PC-3 (cell line): Measurements from ENCODE around the gene EYS. TPM values are rescaled to one million over a fixed set of nuclear protein-coding genes. Genes with fewer than 3 reads are reported as not detected.

Experiments used
- ATAC-seq: fragments of 200-7000 bp; cut with Tn5 transposase; 2 replicates; pipeline ENCODE4 v1.9.1; 2020; ENCODE audit warnings: mild to moderate bottlenecking, moderate library complexity
- BruUV-seq: library from RNA; stranded (reverse); fragments of 400-500 nt; replicated peaks from 2 replicates; lab custom pipeline; 2021; lab: Mats Ljungman, UMichigan
- CTCF ChIA-PET: fragments of 300-600 bp; sonication (Branson Sonifier 250); formaldehyde crosslinking; loops from one replicate; lab custom pipeline; 2022; ENCODE audit warnings: antibody characterized with exemption; lab: Charles Lee
- POLR2A ChIA-PET: fragments of 300-600 bp; sonication (Branson Sonifier 250); formaldehyde crosslinking; loops from one replicate; lab custom pipeline; 2022; ENCODE audit warnings: antibody characterized with exemption; ENCODE audit not compliant: unreplicated experiment; lab: Charles Lee
- DNase-seq: peaks from one replicate; pipeline ENCODE4 v3.0.0-alpha.2; 2015
- H2AFZ ChIP-seq: fragments of 300-600 bp; sonication (generic); 2 replicates; pipeline ENCODE4 v1.6.0; 2016; ENCODE audit warnings: antibody characterized with exemption, low read length
- H3F3A ChIP-seq: fragments of 300-600 bp; sonication (generic); one replicate; pipeline ENCODE4 v1.6.0; 2017; ENCODE audit warnings: antibody characterized with exemption, low read length, control low read depth, mild to moderate bottlenecking; ENCODE audit not compliant: unreplicated experiment
- H3K27ac ChIP-seq: fragments of 300-600 bp; sonication (generic); 2 replicates; pipeline ENCODE4 v1.5.1; 2016; ENCODE audit warnings: mild to moderate bottlenecking, low read length
- H3K27me3 ChIP-seq: fragments of 300-600 bp; sonication (generic); 2 replicates; pipeline ENCODE4 v1.6.1; 2016; ENCODE audit warnings: low read length, mixed read lengths
- H3K36me3 ChIP-seq: fragments of 300-600 bp; sonication (generic); 2 replicates; pipeline ENCODE4 v1.6.1; 2016; ENCODE audit warnings: low read depth, mixed run types, low read length, mixed read lengths
- H3K4me1 ChIP-seq: fragments of 300-600 bp; sonication (generic); 2 replicates; pipeline ENCODE4 v1.5.1; 2016; ENCODE audit warnings: low read length; ENCODE audit not compliant: insufficient read depth
- H3K4me2 ChIP-seq: fragments of 300-600 bp; sonication (generic); 2 replicates; pipeline ENCODE4 v1.6.0; 2016; ENCODE audit warnings: low read length
- H3K4me3 ChIP-seq: fragments of 300-600 bp; sonication (generic); 2 replicates; pipeline ENCODE4 v1.5.1; 2016; ENCODE audit warnings: mild to moderate bottlenecking, low read length, mixed read lengths
- H3K79me2 ChIP-seq: fragments of 300-600 bp; sonication (generic); 2 replicates; pipeline ENCODE4 v1.6.1; 2017; ENCODE audit warnings: low read length, mixed read lengths
- H3K9ac ChIP-seq: fragments of 300-600 bp; sonication (generic); 2 replicates; pipeline ENCODE4 v1.6.0; 2016; ENCODE audit warnings: mild to moderate bottlenecking, low read length
- H3K9me2 ChIP-seq: fragments of 300-600 bp; sonication (generic); replicated peaks from 2 replicates; pipeline ENCODE4 v1.6.1; 2016; ENCODE audit warnings: mixed run types, low read length, mixed read lengths
- H3K9me3 ChIP-seq: fragments of 300-600 bp; sonication (generic); 2 replicates; pipeline ENCODE4 v1.6.1; 2016; ENCODE audit warnings: low read length, mixed read lengths
- H4K20me1 ChIP-seq: fragments of 300-600 bp; sonication (generic); 2 replicates; pipeline ENCODE4 v1.6.1; 2016; ENCODE audit warnings: low read length, mixed read lengths
- CTCF ChIP-seq: fragments of 300-600 bp; sonication (generic); conservative IDR thresholded peaks from 2 replicates; pipeline ENCODE4 v1.5.1; 2017; ENCODE audit warnings: antibody characterized with exemption, low read depth, mild to moderate bottlenecking, low read length
- EZH2 ChIP-seq: fragments of 300-600 bp; sonication (generic); IDR thresholded peaks from one replicate; pipeline ENCODE4 v1.6.1; 2017; ENCODE audit warnings: antibody characterized with exemption, mild to moderate bottlenecking, low read length; ENCODE audit not compliant: unreplicated experiment
- EZH2phosphoT487 ChIP-seq: fragments of 300-600 bp; sonication (generic); IDR thresholded peaks from 2 replicates; pipeline ENCODE4 v1.6.1; 2018; ENCODE audit warnings: mild to moderate bottlenecking, antibody characterized with exemption, low read length, borderline replicate concordance
- intact Hi-C: fragments of 100-400 bp; cut with micrococcal nuclease; formaldehyde crosslinking; loops from 2 replicates; pipeline ENCODE4 v1.9.0; 2023
- total RNA-seq: library from RNA; depleted of rRNA; stranded (reverse); fragments of >200 nt; gene quantifications from 2 replicates; pipeline ENCODE4 v1.2.3, GENCODE V29; 2014

EYS gene
- total RNA-seq, 1 experiment from 2014 or later: 0.07 TPM

- Histone ChIP-seq H3K9me3 (no peaks in the 10 kb centered on the region), H3K4me3 (no peak overlapping the region), H3K79me2 (no peaks in the 10 kb centered on the region), H3F3A (no peaks in the 10 kb centered on the region), H3K9ac (no peak overlapping the region), H4K20me1 (no peaks in the 10 kb centered on the region), H3K27ac (no peak overlapping the region), H3K36me3 (no peaks in the 10 kb centered on the region), H3K9me2 (no peaks in the 10 kb centered on the region), H2AFZ (no peak overlapping the region), H3K4me2 (no peak overlapping the region), H3K27me3 (no peaks in the 10 kb centered on the region), H3K4me1 (no peaks in the 10 kb centered on the region)
- POLR2A ChIA-PET: no interaction called here
- intact Hi-C loops: no loop called here
- DNase-seq (no peak), ATAC-seq (no peak)
- BruUV-seq: no TSS peak
- CTCF ChIA-PET: no interaction called here
- TF ChIP-seq CTCF (no peak), EZH2 (no peak), EZH2phosphoT487 (no peak)
Observed at GRCh38 chr6:65709099-65709830, 2.2 kb upstream of the EYS start.

- no peak overlapping the region for H3K9ac ChIP-seq
- no peaks in the 10 kb centered on the region for H3K27me3 ChIP-seq
- CTCF ChIA-PET: no interaction called here
- no peaks in the 10 kb centered on the region for H3K79me2 ChIP-seq
- no peaks in the 10 kb centered on the region for H3K9me2 ChIP-seq
- no TSS peak for BruUV-seq
- no peak for DNase-seq
- ATAC-seq: peak; percentile 64
- H3K4me1 ChIP-seq: no peaks in the 10 kb centered on the region
- no peaks in the 10 kb centered on the region for H4K20me1 ChIP-seq
- H3F3A ChIP-seq: no peaks in the 10 kb centered on the region
- H3K4me3 ChIP-seq: no peak overlapping the region
- H2AFZ ChIP-seq: no peak overlapping the region
- intact Hi-C loops: no loop called here
- POLR2A ChIA-PET: no interaction called here
- TF ChIP-seq EZH2 (no peak), EZH2phosphoT487 (no peak), CTCF (no peak)
- no peaks in the 10 kb centered on the region for H3K36me3 ChIP-seq
- H3K9me3 ChIP-seq: no peaks in the 10 kb centered on the region
- H3K27ac ChIP-seq: no peak overlapping the region
- no peak overlapping the region for H3K4me2 ChIP-seq
Observed at GRCh38 chr6:65708162-65708561, 1.1 kb upstream of the EYS start.

- TF ChIP-seq CTCF (no peak), EZH2 (no peak), EZH2phosphoT487 (no peak)
- H3K4me3 ChIP-seq: no peak overlapping the region
- no peaks in the 10 kb centered on the region for H3K9me2 ChIP-seq
- CTCF ChIA-PET: no interaction called here
- DNase-seq (no peak), ATAC-seq (no peak)
- H3K9ac ChIP-seq: no peak overlapping the region
- no TSS peak for BruUV-seq
- intact Hi-C loops: no loop called here
- H3K27me3 ChIP-seq: no peaks in the 10 kb centered on the region
- H3K9me3 ChIP-seq: no peaks in the 10 kb centered on the region
- no peaks in the 10 kb centered on the region for H3K79me2 ChIP-seq
- no peak overlapping the region for H2AFZ ChIP-seq
- H3K27ac ChIP-seq: no peak overlapping the region
- POLR2A ChIA-PET: no interaction called here
- H3F3A ChIP-seq: no peaks in the 10 kb centered on the region
- H3K4me1 ChIP-seq: no peaks in the 10 kb centered on the region
- H3K4me2 ChIP-seq: no peak overlapping the region
- H4K20me1 ChIP-seq: no peaks in the 10 kb centered on the region
- H3K36me3 ChIP-seq: no peaks in the 10 kb centered on the region
Observed at GRCh38 chr6:65706436-65706835, 590 bp downstream of the EYS start.
